Activated T-cell treated with anti-CD3 and anti-CD28 coated beads, Interleukin-2, amount 50 U/mL, for 72 hours (primary cell): ENCODE measurements around the gene ZCCHC7. TPM values are rescaled to one million over a fixed set of nuclear protein-coding genes. Genes with fewer than 3 reads are reported as not detected.
"Not testable (repeated sequence)": the region's sequence is repeated elsewhere in the genome, so short reads cannot be mapped to it uniquely, and the experiment has no call there.

ENCODE experiments used
- ATAC-seq, 2 donors: fragments of 150-1000 bp; cut with Tn5 transposase; replicated peaks in 1 of 2; 2 replicates each; pipeline ENCODE4 v1.10.0; 2021; ENCODE audit warnings: moderate library complexity in 2 of 2, mild to moderate bottlenecking in 1 of 2
- DNase-seq, 2 donors: peaks; one replicate each; pipeline ENCODE4 v3.0.0; 2021 to 2022; ENCODE audit warnings: mixed read lengths in 1 of 2
- H3K27ac Mint-ChIP-seq: one replicate; pipeline ENCODE4 v1.8.0; 2022; ENCODE audit warnings: mild to moderate bottlenecking, moderate library complexity, mixed read lengths
- H3K27me3 Mint-ChIP-seq: one replicate; pipeline ENCODE4 v1.8.0; 2022; ENCODE audit warnings: low read depth, mixed read lengths
- H3K36me3 Mint-ChIP-seq, 2 donors: one replicate each; pipeline ENCODE4 v1.8.0; 2022; ENCODE audit warnings: mixed read lengths in 2 of 2, mild to moderate bottlenecking in 1 of 2; ENCODE audit not compliant: insufficient read depth in 2 of 2
- H3K4me1 Mint-ChIP-seq: one replicate; pipeline ENCODE4 v1.8.0; 2022; ENCODE audit warnings: low read depth, mixed read lengths
- H3K4me3 Mint-ChIP-seq, 2 donors: one replicate each; pipeline ENCODE4 v1.8.0; 2022; ENCODE audit warnings: mild to moderate bottlenecking in 2 of 2, mixed read lengths in 2 of 2, moderate library complexity in 2 of 2
- H3K9me3 Mint-ChIP-seq, 2 donors: one replicate each; pipeline ENCODE4 v1.8.0; 2022; ENCODE audit warnings: mixed read lengths in 2 of 2
- total RNA-seq, 2 donors: library from RNA; stranded (reverse); gene quantifications; one replicate each; pipeline ENCODE4 v1.2.3, GENCODE V29; 2022

ZCCHC7 gene
- total RNA-seq, 2 donors from 2014 or later = 47.2 to 47.4 TPM

DNA sequence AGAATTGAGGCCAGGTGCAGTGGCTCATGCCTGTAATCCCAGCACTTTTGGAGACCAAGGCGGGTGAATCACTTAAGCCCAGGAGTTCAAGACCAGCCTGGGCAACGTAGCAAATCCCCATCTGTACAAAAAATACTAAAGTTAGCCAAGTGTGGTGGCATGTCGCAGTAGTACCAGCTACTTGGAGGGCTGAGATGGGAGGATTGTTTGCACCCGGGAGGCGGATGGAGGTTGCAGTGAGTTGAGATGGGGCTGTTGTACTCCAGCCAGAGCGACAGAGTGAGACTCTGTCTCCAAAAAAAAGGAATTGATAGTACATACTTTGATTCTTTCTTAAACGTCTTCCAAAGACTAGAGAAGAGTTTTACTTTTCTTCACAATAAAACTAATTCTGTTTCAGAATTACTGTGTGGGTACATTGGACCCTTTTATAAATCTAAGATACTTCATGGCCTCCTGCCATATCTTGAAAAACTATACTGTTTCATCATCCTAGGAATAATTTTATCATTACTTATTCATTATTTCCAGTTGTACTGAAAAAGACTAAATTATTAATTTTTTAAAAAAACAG is 170.1 kb downstream of the ZCCHC7 start:
- Mint-ChIP-seq H3K27ac (peak overlapping the region; percentile 99), H3K27me3 (no peaks in the 10 kb centered on the region), H3K9me3 (peaks cover 0 to 2% of the 10 kb centered on the region in 2 donors), H3K36me3 (peaks cover 8 to 9% of the 10 kb centered on the region in 2 donors), H3K4me1 (peaks cover 63% of the 10 kb centered on the region), H3K4me3 (peak overlapping the region; percentile 55 to 65)
- DNase-seq (no peak), ATAC-seq (peak; percentile 29 to 38)

DNA sequence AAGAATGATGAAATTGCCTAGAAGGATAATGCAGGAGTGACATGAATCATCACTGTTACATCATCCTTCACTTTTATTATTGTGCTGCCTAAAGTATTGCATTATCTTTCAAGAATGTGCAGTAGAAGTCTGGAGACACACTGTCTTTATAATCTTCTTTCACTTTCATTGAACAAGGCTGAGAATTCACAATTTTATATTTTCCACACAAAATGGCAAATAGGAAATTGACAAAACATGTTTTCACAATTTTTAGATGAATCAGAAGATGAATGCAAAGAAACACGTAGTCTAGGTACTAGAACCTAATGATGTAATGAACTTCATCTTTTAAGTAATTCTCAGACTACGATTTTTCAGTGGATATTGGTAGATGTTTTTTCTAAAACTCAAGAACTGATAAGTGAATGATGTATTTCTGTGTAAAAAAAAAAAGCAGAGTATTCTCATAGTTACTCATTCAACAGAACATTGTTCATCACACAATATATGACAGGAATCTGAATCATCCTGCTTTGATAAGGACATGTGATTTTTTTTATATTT is 170.6 kb downstream of the ZCCHC7 start:
- Mint-ChIP-seq H3K36me3 (peaks cover 8 to 9% of the 10 kb centered on the region in 2 donors), H3K27me3 (no peaks in the 10 kb centered on the region), H3K9me3 (peaks cover 0 to 4% of the 10 kb centered on the region in 2 donors), H3K4me3 (peak overlapping the region; percentile 65 to 87), H3K4me1 (peaks cover 69% of the 10 kb centered on the region), H3K27ac (peak overlapping the region; percentile 99)
- DNase-seq (no peak), ATAC-seq (peak; percentile 91)

DNA sequence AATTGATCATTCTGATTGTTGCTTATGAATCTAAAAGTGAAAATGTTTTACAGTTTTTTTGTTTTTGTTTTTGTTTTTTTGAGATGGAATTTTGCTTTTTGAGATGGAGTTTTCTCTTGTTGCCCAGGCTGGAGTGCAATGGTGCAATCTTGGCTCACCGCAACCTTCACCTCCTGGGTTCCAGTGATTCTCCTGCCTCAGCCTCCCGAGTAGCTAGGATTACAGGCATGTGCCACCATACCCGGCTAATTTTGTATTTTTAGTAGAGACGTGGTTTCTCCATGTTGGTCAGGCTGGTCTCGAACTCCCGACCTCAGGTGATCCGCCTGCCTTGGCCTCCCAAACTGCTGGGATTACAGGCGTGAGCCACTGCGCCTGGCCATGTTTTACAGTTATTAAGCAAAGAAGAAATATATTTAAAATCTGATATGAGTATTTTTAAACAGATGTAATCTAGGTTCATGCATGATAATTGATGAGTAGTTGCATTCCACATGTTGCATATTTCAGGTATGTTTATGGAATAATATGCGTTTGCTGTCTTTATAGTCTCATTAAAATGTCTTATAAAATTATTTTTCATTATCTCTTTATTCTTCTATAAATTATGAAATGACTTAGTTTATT is 171.4 kb downstream of the ZCCHC7 start:
- peak overlapping the region; percentile 99 for H3K27ac Mint-ChIP-seq
- H3K9me3 Mint-ChIP-seq, ATAC-seq, DNase-seq, H3K27me3 Mint-ChIP-seq, H3K36me3 Mint-ChIP-seq: not testable (repeated sequence)
- peaks cover 75% of the 10 kb centered on the region for H3K4me1 Mint-ChIP-seq
- H3K4me3 Mint-ChIP-seq = peak overlapping the region; percentile 65 to 87

- peaks cover 6 to 9% of the 10 kb centered on the region in 2 donors for H3K36me3 Mint-ChIP-seq
- DNase-seq = no peak
- peaks cover 0 to 4% of the 10 kb centered on the region in 2 donors for H3K9me3 Mint-ChIP-seq
- peaks cover 75% of the 10 kb centered on the region for H3K4me1 Mint-ChIP-seq
- peak overlapping the region; percentile 76 for H3K27ac Mint-ChIP-seq
- no peak for ATAC-seq
- H3K4me3 Mint-ChIP-seq = peak overlapping the region; percentile 5 to 14
- H3K27me3 Mint-ChIP-seq = no peaks in the 10 kb centered on the region
These were observed 172.5 kb downstream of the ZCCHC7 start for GRCh38 chr9:37292896-37293295.

DNA sequence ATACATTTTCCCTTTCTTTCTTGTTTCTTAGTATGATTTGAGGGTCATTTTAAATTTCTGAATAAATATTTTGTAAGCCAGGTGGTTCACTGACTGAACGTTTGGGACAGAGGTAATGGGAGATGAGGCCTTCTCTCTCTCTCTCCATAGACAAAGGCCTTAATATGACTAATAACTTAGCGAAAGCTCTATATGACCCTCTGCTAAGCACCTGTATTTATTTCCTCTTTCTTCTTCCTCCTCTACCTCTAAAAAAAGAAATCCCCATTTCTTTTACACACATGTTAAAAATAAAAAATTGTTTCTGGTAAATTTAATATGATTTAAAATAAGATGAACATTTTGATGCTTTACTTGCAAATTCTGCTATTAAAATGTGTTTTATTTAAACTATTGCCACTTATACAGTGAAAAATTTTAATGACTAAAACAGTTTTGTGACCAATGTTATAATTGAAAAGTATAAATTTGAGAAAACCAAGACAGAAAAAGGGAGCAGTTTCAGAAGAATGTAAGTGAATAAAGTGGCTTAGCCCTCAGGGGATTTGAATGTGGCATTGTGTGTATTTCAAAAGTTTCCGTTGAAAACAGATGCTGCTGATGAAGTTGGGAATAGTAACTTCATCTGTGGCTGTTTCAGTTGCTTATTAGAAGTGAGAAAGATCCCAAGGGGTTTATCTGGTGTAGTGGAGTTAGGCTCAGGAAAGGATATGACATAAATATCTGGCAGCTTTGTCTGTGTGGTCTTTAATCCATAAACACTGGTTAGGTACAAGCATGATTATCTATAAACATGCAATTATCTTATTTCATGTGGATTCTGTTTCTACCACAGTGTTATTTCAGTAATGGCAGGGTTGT is 173.5 kb downstream of the ZCCHC7 start:
- Mint-ChIP-seq H3K27me3 (no peaks in the 10 kb centered on the region), H3K4me3 (peak overlapping the region in 1 of 2 donors; percentile 14), H3K9me3 (peaks cover 0 to 1% of the 10 kb centered on the region in 2 donors), H3K27ac (peak overlapping the region; percentile 30), H3K36me3 (peaks cover 3 to 6% of the 10 kb centered on the region in 2 donors), H3K4me1 (peaks cover 70% of the 10 kb centered on the region)
- ATAC-seq = no peak
- DNase-seq = no peak

DNA sequence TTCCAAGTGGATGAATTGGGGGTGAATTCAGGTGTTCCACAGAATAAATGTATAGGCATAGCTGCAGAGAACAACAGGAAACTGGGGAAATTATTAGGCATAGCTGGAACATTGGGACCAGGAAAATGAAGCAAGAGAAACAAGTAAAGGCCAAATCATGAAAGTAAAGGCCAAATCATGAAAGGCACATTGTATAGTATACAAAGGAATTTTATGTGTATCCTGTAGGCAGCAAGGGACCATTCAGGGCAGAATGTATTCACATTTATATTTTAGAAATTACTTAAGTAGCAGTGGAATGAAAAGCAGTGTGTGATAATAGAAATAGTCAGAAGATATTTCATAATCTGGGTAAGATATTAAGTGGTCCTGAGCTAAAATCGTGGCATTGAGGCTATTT is 174.8 kb downstream of the ZCCHC7 start:
- DNase-seq = no peak
- ATAC-seq = no peak
- Mint-ChIP-seq H3K9me3 (peaks cover 0 to 1% of the 10 kb centered on the region in 2 donors), H3K4me1 (peaks cover 73% of the 10 kb centered on the region), H3K27me3 (no peaks in the 10 kb centered on the region), H3K36me3 (no peaks in the 10 kb centered on the region), H3K27ac (no peak overlapping the region), H3K4me3 (no peak overlapping the region)

- Mint-ChIP-seq H3K27ac (no peak overlapping the region), H3K4me1 (peaks cover 73% of the 10 kb centered on the region), H3K9me3 (peaks cover 0 to 1% of the 10 kb centered on the region in 2 donors), H3K36me3 (no peaks in the 10 kb centered on the region), H3K4me3 (no peak overlapping the region), H3K27me3 (no peaks in the 10 kb centered on the region)
- no peak for DNase-seq
- ATAC-seq = no peak
These were observed 175.4 kb downstream of the ZCCHC7 start for GRCh38 chr9:37295796-37296195.

GRCh38 chr9:37297592-37297991 is 177.2 kb downstream of the ZCCHC7 start:
- Mint-ChIP-seq H3K27ac (no peak overlapping the region), H3K27me3 (no peaks in the 10 kb centered on the region), H3K9me3 (peaks cover 0 to 1% of the 10 kb centered on the region in 2 donors), H3K4me3 (no peak overlapping the region), H3K36me3 (no peaks in the 10 kb centered on the region), H3K4me1 (peaks cover 77% of the 10 kb centered on the region)
- DNase-seq = no peak
- ATAC-seq = no peak

- peaks cover 2 to 12% of the 10 kb centered on the region in 2 donors for H3K36me3 Mint-ChIP-seq
- DNase-seq = no peak
- no peak for ATAC-seq
- peak overlapping the region; percentile 88 for H3K27ac Mint-ChIP-seq
- no peaks in the 10 kb centered on the region for H3K27me3 Mint-ChIP-seq
- peaks cover 0 to under 1% of the 10 kb centered on the region in 2 donors for H3K9me3 Mint-ChIP-seq
- peak overlapping the region; percentile 55 to 65 for H3K4me3 Mint-ChIP-seq
- peaks cover 57% of the 10 kb centered on the region for H3K4me1 Mint-ChIP-seq
These were observed 180.2 kb downstream of the ZCCHC7 start for GRCh38 chr9:37300620-37301019.

DNA sequence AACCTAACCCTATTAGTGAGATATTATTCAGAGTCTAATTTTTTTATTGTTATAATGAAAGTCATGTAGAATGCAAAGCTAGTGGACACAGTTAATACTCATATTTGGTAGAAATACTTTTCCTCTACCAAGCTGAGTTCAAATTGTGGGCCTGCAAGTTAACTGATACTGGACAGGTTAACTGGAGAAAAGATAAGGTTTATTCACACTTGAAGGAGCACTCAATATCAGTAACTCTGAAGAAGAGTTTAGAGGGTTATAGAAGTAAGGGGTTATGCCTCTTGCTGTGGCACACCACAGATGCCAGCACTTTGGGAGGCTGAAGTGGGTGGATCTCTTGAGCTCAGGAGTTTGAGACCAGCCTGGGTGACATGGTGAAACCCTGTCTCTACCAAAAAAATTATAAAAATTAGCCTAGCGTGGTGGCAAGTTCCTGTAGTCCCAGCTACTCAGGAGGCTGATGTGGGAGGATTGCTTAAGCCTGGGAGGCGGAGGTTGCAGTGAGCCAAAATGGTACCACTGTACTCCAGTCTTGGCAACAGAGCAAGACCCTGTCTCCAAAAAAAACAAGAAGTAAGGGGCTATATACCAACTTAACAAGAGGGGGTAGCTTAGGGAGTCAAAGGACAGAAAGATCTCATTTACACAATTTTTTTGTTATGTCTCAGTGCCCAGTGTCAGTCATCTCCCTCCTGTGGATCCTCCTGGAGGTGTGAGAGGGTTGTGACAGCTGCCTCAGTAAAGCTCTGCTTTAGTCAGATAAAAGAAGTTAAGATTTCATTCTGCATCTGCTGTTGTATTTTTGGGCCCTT is 180.9 kb downstream of the ZCCHC7 start:
- ATAC-seq (peak; percentile 70 to 75), DNase-seq (no peak)
- Mint-ChIP-seq H3K27ac (peak overlapping the region; percentile 94), H3K27me3 (no peaks in the 10 kb centered on the region), H3K4me3 (peak overlapping the region; percentile 65 to 75), H3K9me3 (no peaks in the 10 kb centered on the region), H3K4me1 (peaks cover 50% of the 10 kb centered on the region), H3K36me3 (peaks cover 2 to 12% of the 10 kb centered on the region in 2 donors)

- H3K36me3 Mint-ChIP-seq = peaks cover 2 to 12% of the 10 kb centered on the region in 2 donors
- DNase-seq (no peak), ATAC-seq (no peak)
- peaks cover 46% of the 10 kb centered on the region for H3K4me1 Mint-ChIP-seq
- peak overlapping the region; percentile 94 for H3K27ac Mint-ChIP-seq
- peak overlapping the region; percentile 65 to 75 for H3K4me3 Mint-ChIP-seq
- H3K27me3 Mint-ChIP-seq = no peaks in the 10 kb centered on the region
- no peaks in the 10 kb centered on the region for H3K9me3 Mint-ChIP-seq
These were observed 181.4 kb downstream of the ZCCHC7 start for GRCh38 chr9:37301854-37302172.

- peak; percentile 90 to 93 for ATAC-seq
- peak; percentile 39 to 48 for DNase-seq
- H3K4me3 Mint-ChIP-seq = peak overlapping the region; percentile 65 to 75
- peaks cover 46% of the 10 kb centered on the region for H3K4me1 Mint-ChIP-seq
- H3K27ac Mint-ChIP-seq = peak overlapping the region; percentile 94
- H3K36me3 Mint-ChIP-seq = peaks cover 2 to 12% of the 10 kb centered on the region in 2 donors
- H3K9me3 Mint-ChIP-seq = no peaks in the 10 kb centered on the region
- H3K27me3 Mint-ChIP-seq = no peaks in the 10 kb centered on the region
These were observed 181.9 kb downstream of the ZCCHC7 start for GRCh38 chr9:37302277-37302676.
